BJ (cell line): ENCODE measurements around the gene WDFY1. TPM values are rescaled to one million over a fixed set of nuclear protein-coding genes. Genes with fewer than 3 reads are reported as not detected.

ENCODE experiments used
- CTCF ChIA-PET: fragments of 350-600 bp; formaldehyde crosslinking; extraction: SDS; loops from one replicate; lab custom pipeline; 2021; ENCODE audit warnings: antibody characterized with exemption, inconsistent platforms; lab: Yijun Ruan, JAX
- POLR2A ChIA-PET: fragments of 300-600 bp; sonication (Branson Sonifier 250); formaldehyde crosslinking; extraction: SDS; loops from one replicate; lab custom pipeline; 2021; ENCODE audit warnings: antibody characterized with exemption; lab: Charles Lee
- DNase-seq: peaks from one replicate; pipeline ENCODE4 v3.0.0-alpha.2; 2011; ENCODE audit warnings: low read depth
- H3K27me3 ChIP-seq: 2 replicates; pipeline ENCODE4 v1.6.0; 2011; ENCODE audit warnings: low read length; ENCODE audit not compliant: control insufficient read depth, insufficient read depth
- H3K36me3 ChIP-seq: 2 replicates; pipeline ENCODE4 v1.5.1; 2011; ENCODE audit warnings: low read length; ENCODE audit not compliant: control insufficient read depth, insufficient read depth
- H3K4me3 ChIP-seq: 2 replicates; pipeline ENCODE4 v1.5.1; 2011; ENCODE audit warnings: low read depth, mild to moderate bottlenecking, control low read depth, low read length
- CTCF ChIP-seq: IDR thresholded peaks from 2 replicates; pipeline ENCODE4 v1.5.1; 2011; ENCODE audit warnings: low read depth, mild to moderate bottlenecking, control low read depth, inconsistent platforms, low read length, moderate library complexity; ENCODE audit not compliant: insufficient read depth
- polyA plus RNA-seq: library from polyadenylated mRNA; depleted of rRNA; stranded (reverse); fragments of >200 nt; gene quantifications from 2 replicates; pipeline ENCODE4 v1.2.3, GENCODE V29; 2011

WDFY1 gene
- polyA plus RNA-seq, 1 experiment = 90.6 TPM

DNA sequence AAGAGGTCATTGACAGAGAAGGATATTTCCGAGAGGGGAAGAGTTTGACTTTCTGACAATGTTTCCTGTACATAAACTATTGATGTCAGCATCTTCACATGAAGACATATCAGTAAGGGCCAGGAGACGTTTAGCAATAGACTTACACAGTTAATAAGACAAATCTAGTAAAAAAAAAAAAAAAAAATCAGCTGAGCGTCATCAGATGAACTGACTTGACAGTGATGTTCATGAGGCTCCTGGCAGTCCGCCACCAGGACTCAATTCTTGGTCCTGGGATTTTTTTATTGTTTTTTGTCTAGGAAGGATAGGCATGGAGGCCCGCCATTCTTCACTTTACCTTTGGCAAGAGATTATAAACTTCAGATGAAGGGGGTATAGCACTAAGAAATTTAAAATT, 26.6 kb upstream of the WDFY1 start:
- Histone ChIP-seq H3K4me3 (no peak overlapping the region), H3K27me3 (no peaks in the 10 kb centered on the region), H3K36me3 (no peaks in the 10 kb centered on the region; the same call in 1 of the 2 replicates)
- no peak for DNase-seq
- CTCF ChIA-PET = interaction anchor here (0.9 to 14.6 kb wide), 10 partner anchors 9 to 678 kb away, joined by 3 to 216 read pairs (median 20); partner anchors contain the start of gene MRPL44
- no peak for TF ChIP-seq CTCF
- POLR2A ChIA-PET = no interaction called here

GRCh38 chr2:223970343-223971128, 25.4 kb upstream of the WDFY1 start:
- Histone ChIP-seq H3K36me3 (no peaks in the 10 kb centered on the region; the same call in 1 of the 2 replicates), H3K4me3 (no peak overlapping the region), H3K27me3 (no peaks in the 10 kb centered on the region)
- ChIA-PET CTCF (interaction anchor here (0.7 to 14.6 kb wide), 27 partner anchors 10 to 680 kb away, joined by 3 to 216 read pairs (median 4); partner anchors contain the start of gene MRPL44), POLR2A (no interaction called here)
- DNase-seq = no peak
- TF ChIP-seq CTCF = peak; percentile 82

DNA sequence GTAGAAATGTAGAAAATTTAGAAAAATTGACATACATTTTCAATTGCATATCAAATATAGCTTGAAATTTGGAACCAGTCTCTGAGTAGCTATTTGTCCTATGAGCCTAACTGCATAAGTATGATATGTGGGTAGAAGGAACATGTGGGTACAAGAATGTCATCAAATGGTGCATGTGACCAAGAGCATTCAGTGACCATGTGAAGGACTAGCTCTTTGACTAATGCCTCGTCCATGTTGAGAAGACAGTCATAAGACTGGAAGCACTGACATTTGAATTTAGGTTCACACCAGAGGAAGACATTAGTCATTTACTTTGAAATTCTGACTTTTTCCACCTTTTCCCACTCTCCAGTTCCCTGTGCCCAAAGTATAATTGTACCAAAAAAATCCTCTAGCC, 24.7 kb upstream of the WDFY1 start:
- POLR2A ChIA-PET = no interaction called here
- no peaks in the 10 kb centered on the region for H3K36me3 ChIP-seq
- DNase-seq = no peak
- no peak overlapping the region for H3K4me3 ChIP-seq
- CTCF ChIA-PET = interaction anchor here (0.6 to 14.6 kb wide), 22 partner anchors 9 to 679 kb away, joined by 3 to 216 read pairs (median 4); partner anchors contain the start of gene MRPL44
- TF ChIP-seq CTCF = no peak
- no peaks in the 10 kb centered on the region for H3K27me3 ChIP-seq

DNA sequence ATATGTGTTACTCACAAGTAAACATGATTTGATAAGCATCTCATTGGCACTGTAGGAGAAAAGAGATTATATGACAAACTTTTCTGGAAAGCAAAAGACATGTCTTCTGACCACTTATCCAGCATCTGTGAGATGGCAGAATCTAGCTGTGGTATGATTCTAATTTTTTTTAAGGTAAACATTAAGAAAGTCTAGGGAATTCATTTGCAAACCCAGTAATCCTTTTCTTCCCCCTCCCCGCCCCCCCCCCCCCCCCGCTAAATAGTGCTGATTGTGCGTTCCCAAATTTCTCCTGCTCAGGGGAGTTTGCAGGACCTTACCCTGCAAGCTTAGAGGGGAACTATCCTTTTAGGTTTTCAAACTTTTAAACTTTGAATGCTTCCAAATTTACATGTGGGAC, 24.2 kb upstream of the WDFY1 start:
- POLR2A ChIA-PET = no interaction called here
- Histone ChIP-seq H3K4me3 (no peak overlapping the region), H3K27me3 (no peaks in the 10 kb centered on the region), H3K36me3 (no peaks in the 10 kb centered on the region)
- TF ChIP-seq CTCF = no peak
- DNase-seq = no peak
- CTCF ChIA-PET = interaction anchor here (0.6 to 14.6 kb wide), 16 partner anchors 8 to 679 kb away, joined by 3 to 216 read pairs (median 5); partner anchors contain the start of gene MRPL44

DNA sequence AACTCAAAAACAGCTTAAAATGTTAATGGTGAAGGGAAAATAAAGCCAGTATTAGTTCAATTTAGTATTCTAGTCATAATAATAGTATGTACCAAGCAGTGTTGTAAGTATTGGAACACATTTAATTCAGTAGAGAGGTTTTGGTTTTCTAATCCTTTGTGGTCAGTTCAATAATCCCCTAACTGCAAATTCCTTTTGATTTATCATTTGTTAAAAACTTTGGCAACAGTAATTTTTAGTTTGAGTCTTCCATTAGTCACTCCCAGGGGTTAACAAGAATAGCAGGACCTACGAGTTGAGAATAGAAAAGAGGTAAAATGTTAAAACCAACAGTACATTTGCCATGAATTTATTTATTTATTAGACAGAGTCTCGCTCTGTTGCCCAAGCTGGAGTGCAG, 22.8 kb upstream of the WDFY1 start:
- CTCF ChIA-PET = interaction anchor here (0.6 to 14.6 kb wide), 4 partner anchors 22 to 481 kb away, joined by 3 to 216 read pairs (median 60); no protein-coding TSS in a partner anchor
- H3K36me3 ChIP-seq = no peaks in the 10 kb centered on the region; the same call in 1 of the 2 replicates
- POLR2A ChIA-PET = no interaction called here

More for the DNA sequence above, 22.8 kb upstream of the WDFY1 start:
- H3K27me3 ChIP-seq = no peaks in the 10 kb centered on the region
- no peak for DNase-seq
- H3K4me3 ChIP-seq = no peak overlapping the region
- TF ChIP-seq CTCF = no peak
